GM12875 (cell line): ENCODE data around the gene PRKAG2.

ENCODE experiments used
- H3K4me3 ChIP-seq: one replicate; pipeline ENCODE4 v1.5.1; 2011; ENCODE audit warnings: low read depth, low read length, control low read depth
- CTCF ChIP-seq: IDR thresholded peaks from 2 replicates; pipeline ENCODE4 v1.5.1; 2011; ENCODE audit warnings: low read depth, mild to moderate bottlenecking, control low read depth, inconsistent platforms, low read length, moderate library complexity, borderline replicate concordance; ENCODE audit not compliant: insufficient read depth

Gene PRKAG2

GRCh38 chr7:151672716-151673115, 204.2 kb downstream of the PRKAG2 start:
- no peak for TF ChIP-seq CTCF
- no peak overlapping the region for H3K4me3 ChIP-seq

GRCh38 chr7:151671514-151671913, 205.4 kb downstream of the PRKAG2 start:
- no peak for TF ChIP-seq CTCF
- no peak overlapping the region for H3K4me3 ChIP-seq

- H3K4me3 ChIP-seq: no peak overlapping the region
- no peak for TF ChIP-seq CTCF
Observed at GRCh38 chr7:151669762-151670161, 207.2 kb downstream of the PRKAG2 start.

GRCh38 chr7:151666886-151667285, 210.0 kb downstream of the PRKAG2 start:
- no peak for TF ChIP-seq CTCF
- H3K4me3 ChIP-seq: no peak overlapping the region

- no peak for TF ChIP-seq CTCF
- H3K4me3 ChIP-seq: no peak overlapping the region
Observed at GRCh38 chr7:151665368-151665767, 211.5 kb downstream of the PRKAG2 start.

- H3K4me3 ChIP-seq: no peak overlapping the region
- no peak for TF ChIP-seq CTCF
Observed at GRCh38 chr7:151664268-151664667, 212.6 kb downstream of the PRKAG2 start.

- no peak for TF ChIP-seq CTCF
- H3K4me3 ChIP-seq: no peak overlapping the region
Observed at GRCh38 chr7:151663382-151664100, 213.4 kb downstream of the PRKAG2 start.
